HepG2 (cell line): ENCODE results near the gene C2CD3. TPM values are rescaled to one million over a fixed set of nuclear protein-coding genes. Genes with fewer than 3 reads are reported as not detected.

Source experiments
- ATAC-seq: fragments of 200-7000 bp; cut with Tn5 transposase; 3 replicates; pipeline ENCODE4 v1.9.1; 2020; ENCODE audit warnings: mild to moderate bottlenecking, moderate library complexity
- BruUV-seq: library from RNA; stranded (reverse); fragments of 400-500 nt; replicated peaks from 2 replicates; lab custom pipeline; 2021; lab: Mats Ljungman, UMichigan
- CTCF ChIA-PET: fragments of 300-600 bp; formaldehyde crosslinking; extraction: SDS; loops from one replicate; lab custom pipeline; 2021; ENCODE audit warnings: low total read pairs, inconsistent platforms, low intra/inter-chr PET ratio; lab: Yijun Ruan, JAX
- POLR2A ChIA-PET: fragments of 350-600 bp; sonication (Branson Sonifier 250); formaldehyde crosslinking; loops from one replicate; lab custom pipeline; 2020; ENCODE audit warnings: antibody characterized with exemption, inconsistent platforms; lab: Yijun Ruan, JAX
- DNase-seq: peaks from one replicate; pipeline ENCODE4 v3.0.0-alpha.2; 2015; ENCODE audit warnings: low spot score
- FAIRE-seq: peaks from 3 replicates; lab custom pipeline; 2011; peaks lifted over from hg19 to GRCh38; lab: Jason Lieb, UNC
- H2AFZ ChIP-seq: one replicate; pipeline ENCODE4 v1.6.1; 2011; ENCODE audit warnings: low read length, inconsistent platforms
- H3K27ac ChIP-seq: fragments of 300-600 bp; 3 replicates; pipeline ENCODE4 v1.8.0; 2011; ENCODE audit warnings: mixed run types, mild to moderate bottlenecking, mixed read lengths, low read length, inconsistent platforms; ENCODE audit not compliant: insufficient read depth; ENCODE audit errors: extremely low read length
- H3K27me3 ChIP-seq, 2 experiments: fragments of 200-600 bp in 1 of 2; 2 replicates in 1 of 2; 3 replicates in 1 of 2; pipeline versions ENCODE4 v1.6.0 to v1.8.0; 2011; ENCODE audit warnings: low read length in 2 of 2, mild to moderate bottlenecking in 2 of 2, moderate library complexity in 2 of 2, inconsistent platforms in 1 of 2; ENCODE audit not compliant: insufficient read depth in 2 of 2, control insufficient read depth in 1 of 2
- H3K36me3 ChIP-seq, 2 experiments: fragments of 200-600 bp in 1 of 2; replicated peaks in 1 of 2; 2 replicates in 1 of 2; 3 replicates in 1 of 2; pipeline versions ENCODE4 v1.5.1 to v1.8.0; 2011; ENCODE audit warnings: low read length in 2 of 2, inconsistent platforms in 1 of 2; ENCODE audit not compliant: insufficient read depth in 2 of 2, control insufficient read depth in 1 of 2
- H3K4me1 ChIP-seq: 2 replicates; pipeline ENCODE4 v1.5.1; 2012; ENCODE audit warnings: low read length, inconsistent platforms; ENCODE audit not compliant: insufficient read depth
- H3K4me2 ChIP-seq: 2 replicates; pipeline ENCODE4 v1.6.0; 2011; ENCODE audit warnings: low read depth, low read length, inconsistent platforms
- H3K4me3 ChIP-seq, 3 experiments: fragments of 200-600 bp in 1 of 3; sonication (generic), shearing (Covaris generic) in 1 of 3; replicated peaks in 1 of 3; 2 replicates each; pipeline ENCODE4 v1.5.1; 2011 to 2016; ENCODE audit warnings: low read length in 3 of 3, inconsistent platforms in 2 of 3, low read depth in 2 of 3, mild to moderate bottlenecking in 2 of 3, control low read depth in 1 of 3, mixed read lengths in 1 of 3; ENCODE audit not compliant: insufficient read depth in 1 of 3
- H3K79me2 ChIP-seq: one replicate; pipeline ENCODE4 v1.6.1; 2011; ENCODE audit warnings: low read length, inconsistent platforms; ENCODE audit not compliant: insufficient read depth
- H3K9ac ChIP-seq: 2 replicates; pipeline ENCODE4 v1.6.0; 2011; ENCODE audit warnings: mild to moderate bottlenecking, low read depth, low read length, inconsistent platforms; ENCODE audit not compliant: insufficient read depth
- H3K9me3 ChIP-seq: 2 replicates; pipeline ENCODE4 v1.5.1; 2012; ENCODE audit warnings: mild to moderate bottlenecking, low read length
- H4K20me1 ChIP-seq: 2 replicates; pipeline ENCODE4 v1.6.0; 2011; ENCODE audit warnings: inconsistent platforms, mild to moderate bottlenecking, low read length, moderate library complexity; ENCODE audit not compliant: insufficient read depth
- ADNP ChIP-seq: sonication (generic); formaldehyde crosslinking; IDR thresholded peaks from 2 replicates; pipeline ENCODE4 v1.4.0; 2020; ENCODE audit warnings: missing genetic modification reagents
- MEIS2 ChIP-seq: sonication (generic); formaldehyde crosslinking; IDR thresholded peaks from 2 replicates; pipeline ENCODE4 v1.9.0; 2021; ENCODE audit warnings: mild to moderate bottlenecking, missing genetic modification reagents
- NCOR1 ChIP-seq: fragments of 200-600 bp; sonication (generic); IDR thresholded peaks from 2 replicates; pipeline ENCODE4 v1.7.0; 2017; ENCODE audit warnings: antibody characterized with exemption, low read length, borderline replicate concordance
- SAP130 ChIP-seq: IDR thresholded peaks from 2 replicates; pipeline ENCODE4 v1.6.1; 2016; ENCODE audit warnings: low read depth
- ZBTB38 ChIP-seq: sonication (generic); formaldehyde crosslinking; IDR thresholded peaks from 2 replicates; pipeline ENCODE4 v1.5.1; 2020; ENCODE audit warnings: mild to moderate bottlenecking, missing genetic modification reagents
- ZNF121 ChIP-seq: sonication (generic); formaldehyde crosslinking; IDR thresholded peaks from 2 replicates; pipeline ENCODE4 v1.5.0; 2020; ENCODE audit warnings: mild to moderate bottlenecking, missing genetic modification reagents
- ZNF839 ChIP-seq: sonication (generic); formaldehyde crosslinking; IDR thresholded peaks from 2 replicates; pipeline ENCODE4 v1.4.0; 2020; ENCODE audit warnings: missing genetic modification reagents, mild to moderate bottlenecking, borderline replicate concordance
- ZNF891 ChIP-seq: sonication (generic); formaldehyde crosslinking; IDR thresholded peaks from 2 replicates; pipeline ENCODE4 v1.5.0; 2020; ENCODE audit warnings: mild to moderate bottlenecking, missing genetic modification reagents
- WGBS: methylation state at CpG from one replicate; pipeline ENCODE4 v1.1.6; 2017; ENCODE audit warnings: low lambda C conversion rate; 5-methylcytosine and 5-hydroxymethylcytosine counted together
- in situ Hi-C: cut with HindIII; loops from 2 replicates; pipeline ENCODE4 v1.10.0; 2017; ENCODE audit warnings: low pct_unique_long_range_greater_than_20kb; ENCODE audit not compliant: extremely low pct_ligation_motif_present
- intact Hi-C: fragments of 100-400 bp; cut with micrococcal nuclease; formaldehyde crosslinking; loops from one replicate; pipeline ENCODE4 v1.10.0; 2022; ENCODE audit not compliant: unreplicated experiment
- polyA plus RNA-seq, 8 experiments: library from polyadenylated mRNA; depleted of rRNA in 3 of 8; stranded (reverse) in 7 of 8; unstranded in 1 of 8; fragments of >200 nt; fragmentation: Illumina TruSeq in 4 of 8; extraction: Trizol in 4 of 8; gene quantifications; 2 replicates each; pipeline versions ENCODE4 v1.2.1 to v1.2.3, GENCODE V29; 2011 to 2016; ENCODE audit warnings: low read depth in 4 of 8, missing spikeins in 1 of 8, mixed read lengths in 1 of 8; ENCODE audit not compliant: insufficient read depth in 1 of 8
- total RNA-seq, 5 experiments: library from RNA; depleted of rRNA; stranded (reverse); fragments of >200 nt; fragmentation: Illumina TruSeq; extraction: Trizol; gene quantifications; 2 replicates each; pipeline ENCODE4 v1.2.3, GENCODE V29; 2016; ENCODE audit warnings: low read depth in 1 of 5
- TF ChIP-seq, protein P1 (sequence below): sonication (generic); formaldehyde crosslinking; IDR thresholded peaks from 2 replicates; pipeline ENCODE4 v1.8.0; 2022; ENCODE audit warnings: missing genetic modification reagents, mild to moderate bottlenecking, borderline replicate concordance
- TF ChIP-seq, protein P2 (sequence below): sonication (generic); formaldehyde crosslinking; IDR thresholded peaks from 2 replicates; pipeline ENCODE4 v1.4.0; 2020; ENCODE audit warnings: mild to moderate bottlenecking, missing genetic modification reagents, borderline replicate concordance
- TF ChIP-seq, protein P3 (sequence below): IDR thresholded peaks from 2 replicates; pipeline ENCODE4 v1.6.1; 2016; ENCODE audit warnings: missing compliant biosample characterization, missing genetic modification reagents, borderline replicate concordance
- TF ChIP-seq, protein P4 (sequence below): sonication (generic); formaldehyde crosslinking; IDR thresholded peaks from 2 replicates; pipeline ENCODE4 v1.5.0; 2020; ENCODE audit warnings: missing genetic modification reagents, mild to moderate bottlenecking, borderline replicate concordance
- TF ChIP-seq, protein P5 (sequence below): sonication (generic); formaldehyde crosslinking; IDR thresholded peaks from 2 replicates; pipeline ENCODE4 v1.5.0; 2020; ENCODE audit warnings: mild to moderate bottlenecking, missing genetic modification reagents

C2CD3 gene
- total and polyA plus RNA-seq, 2 of the 13 experiments (the other 11 are each of a cell fraction or from before 2014, with no cell fraction given): 5.5 to 6.4 TPM

DNA sequence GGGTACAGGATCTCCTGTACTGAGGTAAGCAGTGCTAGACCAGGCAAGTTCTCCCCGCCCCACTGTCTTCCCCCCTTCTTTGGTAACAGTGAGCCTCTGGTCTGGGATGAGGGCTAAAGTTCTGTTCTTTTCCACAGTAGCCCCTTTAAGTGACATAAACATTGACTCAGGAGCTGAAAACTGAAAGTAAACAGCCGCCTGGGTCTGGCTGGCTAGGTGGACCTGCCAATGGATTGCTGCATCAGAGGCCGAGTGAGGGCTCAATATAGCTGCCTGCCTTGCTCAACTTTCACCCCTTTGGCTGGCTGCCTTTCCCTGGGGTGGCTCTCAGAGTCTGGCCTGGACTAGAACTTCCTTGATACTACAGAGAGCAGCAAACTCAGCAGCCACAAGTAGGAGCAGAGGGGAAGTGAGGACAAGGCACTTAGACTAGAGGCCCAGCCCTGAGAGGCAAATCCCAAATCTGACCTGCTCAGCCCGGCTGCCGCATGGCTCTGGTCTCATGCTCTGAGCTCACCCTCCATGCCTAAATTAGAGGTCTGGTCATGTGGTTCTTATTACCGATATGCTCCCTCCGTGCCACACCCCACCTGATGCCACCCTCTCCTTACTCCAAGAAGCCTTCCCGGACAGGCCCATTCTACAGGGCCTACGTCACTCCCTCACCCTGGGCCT lies 152.3 kb downstream of the C2CD3 start:
- ATAC-seq: peak; percentile 95
- CTCF ChIA-PET: no interaction called here
- peak overlapping the region; percentile 92 for H3K27ac ChIP-seq
- no peak for TF ChIP-seq ZBTB38 (CRISPR knock-in tag)
- TF ChIP-seq, protein P1, sequence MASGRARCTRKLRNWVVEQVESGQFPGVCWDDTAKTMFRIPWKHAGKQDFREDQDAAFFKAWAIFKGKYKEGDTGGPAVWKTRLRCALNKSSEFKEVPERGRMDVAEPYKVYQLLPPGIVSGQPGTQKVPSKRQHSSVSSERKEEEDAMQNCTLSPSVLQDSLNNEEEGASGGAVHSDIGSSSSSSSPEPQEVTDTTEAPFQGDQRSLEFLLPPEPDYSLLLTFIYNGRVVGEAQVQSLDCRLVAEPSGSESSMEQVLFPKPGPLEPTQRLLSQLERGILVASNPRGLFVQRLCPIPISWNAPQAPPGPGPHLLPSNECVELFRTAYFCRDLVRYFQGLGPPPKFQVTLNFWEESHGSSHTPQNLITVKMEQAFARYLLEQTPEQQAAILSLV (CRISPR knock-in tag): 0 out of 2 replicates have a peak, but pooled peaks have one; percentile 33
- TF ChIP-seq, protein P2, sequence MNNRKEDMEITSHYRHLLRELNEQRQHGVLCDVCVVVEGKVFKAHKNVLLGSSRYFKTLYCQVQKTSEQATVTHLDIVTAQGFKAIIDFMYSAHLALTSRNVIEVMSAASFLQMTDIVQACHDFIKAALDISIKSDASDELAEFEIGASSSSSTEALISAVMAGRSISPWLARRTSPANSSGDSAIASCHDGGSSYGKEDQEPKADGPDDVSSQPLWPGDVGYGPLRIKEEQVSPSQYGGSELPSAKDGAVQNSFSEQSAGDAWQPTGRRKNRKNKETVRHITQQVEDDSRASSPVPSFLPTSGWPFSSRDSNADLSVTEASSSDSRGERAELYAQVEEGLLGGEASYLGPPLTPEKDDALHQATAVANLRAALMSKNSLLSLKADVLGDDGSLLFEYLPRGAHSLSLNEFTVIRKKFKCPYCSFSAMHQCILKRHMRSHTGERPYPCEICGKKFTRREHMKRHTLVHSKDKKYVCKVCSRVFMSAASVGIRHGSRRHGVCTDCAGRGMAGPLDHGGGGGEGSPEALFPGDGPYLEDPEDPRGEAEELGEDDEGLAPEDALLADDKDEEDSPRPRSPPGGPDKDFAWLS (CRISPR knock-in tag): no peak
- no peak for TF ChIP-seq ADNP (CRISPR knock-in tag)
- no peak for TF ChIP-seq ZNF839 (CRISPR knock-in tag)
- peak; percentile 69; the same call in 1 of the 2 replicates for TF ChIP-seq MEIS2 (CRISPR knock-in tag)
- TF ChIP-seq, protein P3, sequence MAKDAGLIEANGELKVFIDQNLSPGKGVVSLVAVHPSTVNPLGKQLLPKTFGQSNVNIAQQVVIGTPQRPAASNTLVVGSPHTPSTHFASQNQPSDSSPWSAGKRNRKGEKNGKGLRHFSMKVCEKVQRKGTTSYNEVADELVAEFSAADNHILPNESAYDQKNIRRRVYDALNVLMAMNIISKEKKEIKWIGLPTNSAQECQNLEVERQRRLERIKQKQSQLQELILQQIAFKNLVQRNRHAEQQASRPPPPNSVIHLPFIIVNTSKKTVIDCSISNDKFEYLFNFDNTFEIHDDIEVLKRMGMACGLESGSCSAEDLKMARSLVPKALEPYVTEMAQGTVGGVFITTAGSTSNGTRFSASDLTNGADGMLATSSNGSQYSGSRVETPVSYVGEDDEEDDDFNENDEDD (CRISPR knock-in tag): no peak
- TF ChIP-seq NCOR1: no peak; the same call in 1 of the 2 replicates
- peak; percentile 78 for TF ChIP-seq SAP130 (CRISPR knock-in tag)
- no peak for TF ChIP-seq ZNF891 (CRISPR knock-in tag)
- TF ChIP-seq, protein P4, sequence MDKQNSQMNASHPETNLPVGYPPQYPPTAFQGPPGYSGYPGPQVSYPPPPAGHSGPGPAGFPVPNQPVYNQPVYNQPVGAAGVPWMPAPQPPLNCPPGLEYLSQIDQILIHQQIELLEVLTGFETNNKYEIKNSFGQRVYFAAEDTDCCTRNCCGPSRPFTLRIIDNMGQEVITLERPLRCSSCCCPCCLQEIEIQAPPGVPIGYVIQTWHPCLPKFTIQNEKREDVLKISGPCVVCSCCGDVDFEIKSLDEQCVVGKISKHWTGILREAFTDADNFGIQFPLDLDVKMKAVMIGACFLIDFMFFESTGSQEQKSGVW (CRISPR knock-in tag): no peak
- peak; percentile 20; the same call in 1 of the 2 replicates for TF ChIP-seq ZNF121 (CRISPR knock-in tag)
- TF ChIP-seq, protein P5, sequence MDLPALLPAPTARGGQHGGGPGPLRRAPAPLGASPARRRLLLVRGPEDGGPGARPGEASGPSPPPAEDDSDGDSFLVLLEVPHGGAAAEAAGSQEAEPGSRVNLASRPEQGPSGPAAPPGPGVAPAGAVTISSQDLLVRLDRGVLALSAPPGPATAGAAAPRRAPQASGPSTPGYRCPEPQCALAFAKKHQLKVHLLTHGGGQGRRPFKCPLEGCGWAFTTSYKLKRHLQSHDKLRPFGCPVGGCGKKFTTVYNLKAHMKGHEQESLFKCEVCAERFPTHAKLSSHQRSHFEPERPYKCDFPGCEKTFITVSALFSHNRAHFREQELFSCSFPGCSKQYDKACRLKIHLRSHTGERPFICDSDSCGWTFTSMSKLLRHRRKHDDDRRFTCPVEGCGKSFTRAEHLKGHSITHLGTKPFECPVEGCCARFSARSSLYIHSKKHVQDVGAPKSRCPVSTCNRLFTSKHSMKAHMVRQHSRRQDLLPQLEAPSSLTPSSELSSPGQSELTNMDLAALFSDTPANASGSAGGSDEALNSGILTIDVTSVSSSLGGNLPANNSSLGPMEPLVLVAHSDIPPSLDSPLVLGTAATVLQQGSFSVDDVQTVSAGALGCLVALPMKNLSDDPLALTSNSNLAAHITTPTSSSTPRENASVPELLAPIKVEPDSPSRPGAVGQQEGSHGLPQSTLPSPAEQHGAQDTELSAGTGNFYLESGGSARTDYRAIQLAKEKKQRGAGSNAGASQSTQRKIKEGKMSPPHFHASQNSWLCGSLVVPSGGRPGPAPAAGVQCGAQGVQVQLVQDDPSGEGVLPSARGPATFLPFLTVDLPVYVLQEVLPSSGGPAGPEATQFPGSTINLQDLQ (CRISPR knock-in tag): no peak

More for the DNA sequence above, 152.3 kb downstream of the C2CD3 start:
- no peaks in the 10 kb centered on the region for H3K27me3 ChIP-seq
- peak; percentile 89 for DNase-seq
- H3K36me3 ChIP-seq: no peaks in the 10 kb centered on the region; a peak in 1 of 5 replicates
- BruUV-seq: TSS peak; percentile 95
- no peaks in the 10 kb centered on the region for H4K20me1 ChIP-seq
- intact Hi-C loops: no loop called here
- H3K4me3 ChIP-seq: peak overlapping the region; percentile 15 to 69 (median 18); a peak in 5 of 6 replicates
- in situ Hi-C loops: no loop called here
- FAIRE-seq: peak; percentile 87
- no peaks in the 10 kb centered on the region for H3K9me3 ChIP-seq
- peaks cover 37% of the 10 kb centered on the region for H3K4me1 ChIP-seq
- peak overlapping the region; percentile 72 for H3K9ac ChIP-seq
- no peaks in the 10 kb centered on the region for H3K79me2 ChIP-seq
- WGBS: 4% methylated on average over 8 of the region's 9 CpGs
- H3K4me2 ChIP-seq: peak overlapping the region; percentile 85
- POLR2A ChIA-PET: interaction anchor here (0.9 to 2.0 kb wide), 10 partner anchors 8 to 153 kb away, joined by 3 to 32 read pairs (median 3); partner anchors contain the start of genes C2CD3, PPME1 and UCP2
- peak overlapping the region; percentile 47 for H2AFZ ChIP-seq
